Transverse colon (tissue), 3 donors: ENCODE results near the gene CCDC134.

ENCODE experiments used
- EP300 ChIP-seq: sonication (generic); formaldehyde crosslinking; IDR thresholded peaks from one replicate; pipeline ENCODE4 v1.6.1; 2017; ENCODE audit warnings: antibody characterized with exemption, low read depth
- TF ChIP-seq, protein P1 (sequence below), 5 experiments: fragments of 200-600 bp in 3 of 5; fragments of 450-650 bp in 2 of 5; sonication (generic) in 3 of 5; IDR thresholded peaks; 1 replicate in 2 of 5; 2 replicates in 3 of 5; pipeline ENCODE4 v1.5.1; 2016 to 2017; ENCODE audit warnings: antibody characterized with exemption in 5 of 5, inconsistent platforms in 3 of 5, mild to moderate bottlenecking in 2 of 5, moderate library complexity in 1 of 5

DNA sequence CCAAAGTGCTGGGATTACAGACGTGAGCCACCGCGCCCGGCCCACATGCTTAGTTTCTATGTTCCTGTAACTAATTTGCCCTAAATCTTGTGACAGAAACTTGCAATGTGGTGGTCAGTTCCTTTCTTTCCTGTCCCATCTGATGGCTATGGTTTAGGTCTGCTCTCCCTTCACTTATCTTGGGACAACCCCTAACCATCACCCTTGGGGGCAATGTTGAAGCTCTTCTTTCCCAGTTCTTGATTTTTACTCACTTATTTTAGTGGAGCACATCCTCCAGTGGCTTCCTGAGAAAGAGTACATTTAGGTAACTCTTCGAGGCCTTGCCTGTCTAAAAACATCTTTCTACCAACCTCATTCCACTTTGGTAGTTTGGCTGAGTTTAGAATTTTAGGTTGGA, 39.7 kb downstream of the CCDC134 start:
- TF ChIP-seq, protein P1, sequence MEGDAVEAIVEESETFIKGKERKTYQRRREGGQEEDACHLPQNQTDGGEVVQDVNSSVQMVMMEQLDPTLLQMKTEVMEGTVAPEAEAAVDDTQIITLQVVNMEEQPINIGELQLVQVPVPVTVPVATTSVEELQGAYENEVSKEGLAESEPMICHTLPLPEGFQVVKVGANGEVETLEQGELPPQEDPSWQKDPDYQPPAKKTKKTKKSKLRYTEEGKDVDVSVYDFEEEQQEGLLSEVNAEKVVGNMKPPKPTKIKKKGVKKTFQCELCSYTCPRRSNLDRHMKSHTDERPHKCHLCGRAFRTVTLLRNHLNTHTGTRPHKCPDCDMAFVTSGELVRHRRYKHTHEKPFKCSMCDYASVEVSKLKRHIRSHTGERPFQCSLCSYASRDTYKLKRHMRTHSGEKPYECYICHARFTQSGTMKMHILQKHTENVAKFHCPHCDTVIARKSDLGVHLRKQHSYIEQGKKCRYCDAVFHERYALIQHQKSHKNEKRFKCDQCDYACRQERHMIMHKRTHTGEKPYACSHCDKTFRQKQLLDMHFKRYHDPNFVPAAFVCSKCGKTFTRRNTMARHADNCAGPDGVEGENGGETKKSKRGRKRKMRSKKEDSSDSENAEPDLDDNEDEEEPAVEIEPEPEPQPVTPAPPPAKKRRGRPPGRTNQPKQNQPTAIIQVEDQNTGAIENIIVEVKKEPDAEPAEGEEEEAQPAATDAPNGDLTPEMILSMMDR (IDR thresholded peaks at IDR 0.05), result no peak
- TF ChIP-seq EP300, result no peak
